ENCODE data around the gene PHLDB2. TPM values are rescaled to one million over a fixed set of nuclear protein-coding genes. Genes with fewer than 3 reads are reported as not detected.

PHLDB2 gene
- total and polyA plus RNA-seq, 9 donors: 52.4 to 83.6 (median 63.8) TPM

GRCh38 chr3:111899966-111900365, 40.9 kb downstream of the PHLDB2 start:
- no CpG with 5 or more reads among the region's 2 CpGs for whole genome bisulfite sequencing (ENCODE audit: insufficient coverage)
- no peak for DNase-seq

GRCh38 chr3:111901637-111902036, 42.6 kb downstream of the PHLDB2 start:
- H3K4me1 ChIP-seq (ENCODE audit: control insufficient read depth, insufficient read depth, low read length): no peaks in the 10 kb centered on the region
- no CpG with 5 or more reads among the region's 2 CpGs for WGBS (ENCODE audit: insufficient coverage)
- DNase-seq: peak; percentile 93
- H3K27ac ChIP-seq (ENCODE audit: low read length): peak overlapping the region; percentile 81
- H3K9me3 ChIP-seq (replicated peaks; ENCODE audit: control insufficient read depth, low read depth, low read length): peaks cover 5% of the 10 kb centered on the region
- no peaks in the 10 kb centered on the region for H3K27me3 ChIP-seq (ENCODE audit: control insufficient read depth, insufficient read depth, low read length)
- H3K36me3 ChIP-seq (ENCODE audit: control insufficient read depth, insufficient read depth, low read length): peaks cover 2% of the 10 kb centered on the region
- H3K4me3 ChIP-seq (ENCODE audit: low read length): no peak overlapping the region

More at GRCh38 chr3:111899966-111900365, 40.9 kb downstream of the PHLDB2 start:
- Histone ChIP-seq H3K4me1 (ENCODE audit: control insufficient read depth, insufficient read depth, low read length) (no peaks in the 10 kb centered on the region), H3K27me3 (ENCODE audit: control insufficient read depth, insufficient read depth, low read length) (no peaks in the 10 kb centered on the region), H3K4me3 (ENCODE audit: low read length) (no peak overlapping the region), H3K27ac (ENCODE audit: low read length) (no peak overlapping the region), H3K9me3 (replicated peaks; ENCODE audit: control insufficient read depth, low read depth, low read length) (peaks cover 5% of the 10 kb centered on the region), H3K36me3 (ENCODE audit: control insufficient read depth, insufficient read depth, low read length) (peaks cover 2% of the 10 kb centered on the region)

DNA sequence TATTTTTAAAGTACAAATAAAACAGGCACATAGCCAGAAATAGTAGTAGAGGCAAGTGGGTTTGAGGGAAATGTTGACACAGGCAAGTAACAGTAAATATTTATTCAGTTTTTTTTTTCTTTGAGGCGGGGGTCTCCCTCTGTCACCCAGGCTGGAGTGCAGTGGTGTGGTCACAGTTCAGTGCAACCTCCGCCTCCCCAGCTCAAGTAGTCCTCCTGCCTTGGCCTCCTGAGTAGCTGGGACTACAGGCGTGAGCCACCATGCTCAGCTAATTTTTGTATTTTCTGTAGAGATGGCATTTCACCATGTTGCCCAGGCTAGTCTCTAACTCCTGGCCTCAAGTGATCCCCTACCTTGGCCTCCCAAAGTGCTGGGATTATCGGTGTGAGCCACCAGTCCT, 43.5 kb downstream of the PHLDB2 start:
- H3K27me3 ChIP-seq (ENCODE audit: control insufficient read depth, insufficient read depth, low read length): no peaks in the 10 kb centered on the region
- no peaks in the 10 kb centered on the region for H3K4me1 ChIP-seq (ENCODE audit: control insufficient read depth, insufficient read depth, low read length)
- no peak overlapping the region for H3K4me3 ChIP-seq (ENCODE audit: low read length)
- DNase-seq: peak; percentile 26
- no peak overlapping the region for H3K27ac ChIP-seq (ENCODE audit: low read length)
- peaks cover 2% of the 10 kb centered on the region for H3K36me3 ChIP-seq (ENCODE audit: control insufficient read depth, insufficient read depth, low read length)
- WGBS (ENCODE audit: insufficient coverage): no CpG with 5 or more reads among the region's 4 CpGs
- peaks cover 5% of the 10 kb centered on the region for H3K9me3 ChIP-seq (replicated peaks; ENCODE audit: control insufficient read depth, low read depth, low read length)

DNA sequence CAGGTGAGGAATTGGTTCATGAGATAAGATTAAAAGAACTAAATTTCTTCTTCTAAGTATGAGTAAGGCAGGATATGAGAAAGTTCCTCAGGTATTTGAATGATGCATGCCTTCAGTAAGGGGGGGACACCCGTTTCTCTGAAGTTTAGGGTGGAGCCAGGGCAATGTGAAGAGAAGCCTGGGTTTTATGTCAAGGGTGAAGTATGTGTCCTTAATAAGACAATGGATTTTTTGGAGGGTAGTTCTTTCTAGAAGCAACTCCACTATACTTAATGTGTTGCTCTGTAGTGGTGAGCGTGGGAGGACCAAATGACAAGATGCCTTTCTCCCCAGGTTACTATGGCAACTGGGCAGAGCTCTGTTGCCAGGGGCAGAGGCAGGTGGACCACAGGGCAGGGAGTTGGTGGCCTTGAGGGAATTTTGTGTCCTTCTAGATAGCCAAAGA, 44.0 kb downstream of the PHLDB2 start:
- Histone ChIP-seq H3K36me3 (ENCODE audit: control insufficient read depth, insufficient read depth, low read length) (peaks cover 5% of the 10 kb centered on the region), H3K27ac (ENCODE audit: low read length) (no peak overlapping the region)
- WGBS (ENCODE audit: insufficient coverage): 80% methylated on average over 1 of the region's 2 CpGs

DNA sequence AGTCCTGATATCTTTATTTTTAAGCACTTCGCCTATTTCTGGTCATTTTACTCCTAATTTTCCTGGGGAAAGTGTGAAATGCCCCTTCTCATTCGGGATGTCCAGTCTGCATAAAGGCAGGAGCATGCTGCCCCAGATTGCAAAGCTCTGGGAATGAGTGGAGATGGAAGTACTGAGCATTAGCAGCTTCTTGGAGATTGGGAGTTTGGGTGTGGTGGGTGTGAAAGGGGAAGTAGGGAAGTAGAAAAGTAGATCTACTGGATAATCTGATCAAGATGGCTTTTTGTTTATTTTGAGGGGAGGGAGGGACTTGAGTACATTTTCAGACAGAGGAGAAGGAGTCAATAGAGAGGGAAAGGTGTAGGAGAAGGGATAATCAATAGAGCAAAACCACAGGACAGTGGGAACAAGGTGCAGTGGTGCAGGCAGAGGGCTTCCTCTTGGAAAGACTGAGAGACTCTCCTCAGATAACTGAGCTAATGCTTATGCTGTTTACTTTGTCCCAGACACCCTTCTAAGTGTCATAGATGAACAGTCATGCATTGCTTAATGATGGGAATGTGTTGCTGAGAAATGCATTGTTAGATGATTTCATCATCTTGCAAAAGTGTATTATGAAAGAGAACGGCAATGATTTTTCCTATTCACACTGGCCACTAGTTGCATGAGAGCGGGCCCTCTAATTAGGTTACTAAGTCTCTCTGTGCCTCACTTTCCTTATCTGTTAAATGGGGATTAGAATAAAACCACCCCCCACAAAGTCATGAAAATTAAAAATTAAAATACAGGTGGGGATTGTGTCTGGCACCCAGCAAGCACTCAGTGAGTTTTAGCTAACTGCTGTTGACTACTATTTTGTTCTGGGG, 45.5 kb downstream of the PHLDB2 start:
- Histone ChIP-seq H3K4me1 (ENCODE audit: control insufficient read depth, insufficient read depth, low read length) (no peaks in the 10 kb centered on the region), H3K36me3 (ENCODE audit: control insufficient read depth, insufficient read depth, low read length) (peaks cover 12% of the 10 kb centered on the region), H3K27ac (ENCODE audit: low read length) (no peak overlapping the region), H3K4me3 (ENCODE audit: low read length) (no peak overlapping the region), H3K9me3 (replicated peaks; ENCODE audit: control insufficient read depth, low read depth, low read length) (no peaks in the 10 kb centered on the region), H3K27me3 (ENCODE audit: control insufficient read depth, insufficient read depth, low read length) (no peaks in the 10 kb centered on the region)
- WGBS (ENCODE audit: insufficient coverage): 86% methylated on average over 1 of the region's 4 CpGs
- no peak for DNase-seq

More for the DNA sequence above, 44.0 kb downstream of the PHLDB2 start:
- no peaks in the 10 kb centered on the region for H3K27me3 ChIP-seq (ENCODE audit: control insufficient read depth, insufficient read depth, low read length)
- DNase-seq: no peak
- peaks cover 5% of the 10 kb centered on the region for H3K9me3 ChIP-seq (replicated peaks; ENCODE audit: control insufficient read depth, low read depth, low read length)
- H3K4me3 ChIP-seq (ENCODE audit: low read length): no peak overlapping the region
- no peaks in the 10 kb centered on the region for H3K4me1 ChIP-seq (ENCODE audit: control insufficient read depth, insufficient read depth, low read length)

DNA sequence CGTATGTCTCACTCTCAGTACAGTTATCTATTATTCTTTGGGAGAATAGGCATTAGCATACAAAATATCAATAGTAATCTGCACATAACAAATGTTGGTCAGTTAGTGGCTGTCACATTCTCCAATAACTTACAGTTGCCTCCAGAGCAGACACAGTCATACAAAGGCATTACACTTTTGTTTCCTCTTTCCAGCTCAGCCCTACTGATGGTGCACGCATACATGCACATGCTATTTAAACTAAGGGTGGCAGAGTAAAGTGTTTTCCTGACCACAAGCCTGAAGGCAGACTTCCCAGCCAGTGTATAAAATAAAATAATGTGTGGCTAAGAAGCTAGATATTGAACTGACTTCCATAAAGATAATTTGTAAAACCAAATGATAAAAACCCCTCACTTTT, 47.6 kb downstream of the PHLDB2 start:
- no CpG with 5 or more reads among the region's 2 CpGs for WGBS (ENCODE audit: insufficient coverage)
- H3K9me3 ChIP-seq (replicated peaks; ENCODE audit: control insufficient read depth, low read depth, low read length): no peaks in the 10 kb centered on the region
- DNase-seq: no peak
- no peak overlapping the region for H3K27ac ChIP-seq (ENCODE audit: low read length)
- H3K27me3 ChIP-seq (ENCODE audit: control insufficient read depth, insufficient read depth, low read length): no peaks in the 10 kb centered on the region
- H3K4me1 ChIP-seq (ENCODE audit: control insufficient read depth, insufficient read depth, low read length): peaks cover 3% of the 10 kb centered on the region
- no peak overlapping the region for H3K4me3 ChIP-seq (ENCODE audit: low read length)
- peaks cover 12% of the 10 kb centered on the region for H3K36me3 ChIP-seq (ENCODE audit: control insufficient read depth, insufficient read depth, low read length)

DNA sequence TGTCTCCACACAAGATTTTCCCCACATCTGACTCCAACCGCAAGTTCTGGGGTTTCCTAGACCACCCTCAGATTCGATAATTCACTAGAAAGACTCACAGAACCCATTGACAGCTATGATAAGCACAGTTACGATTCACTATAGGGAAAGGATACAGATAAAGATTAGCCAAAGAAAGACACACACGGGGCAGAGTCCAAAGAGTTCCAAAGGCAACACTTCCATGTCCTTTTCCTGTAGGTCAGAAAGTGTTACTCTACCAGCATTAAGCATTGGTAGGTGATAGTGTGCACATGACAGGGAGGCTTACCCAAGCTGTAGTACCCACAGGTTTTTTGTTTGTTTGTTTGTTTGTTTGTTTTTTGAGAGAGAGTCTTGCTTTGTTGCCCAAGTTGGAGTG, 48.1 kb downstream of the PHLDB2 start:
- Histone ChIP-seq H3K9me3 (replicated peaks; ENCODE audit: control insufficient read depth, low read depth, low read length) (no peaks in the 10 kb centered on the region), H3K27me3 (ENCODE audit: control insufficient read depth, insufficient read depth, low read length) (no peaks in the 10 kb centered on the region), H3K27ac (ENCODE audit: low read length) (no peak overlapping the region), H3K36me3 (ENCODE audit: control insufficient read depth, insufficient read depth, low read length) (peaks cover 12% of the 10 kb centered on the region), H3K4me3 (ENCODE audit: low read length) (no peak overlapping the region), H3K4me1 (ENCODE audit: control insufficient read depth, insufficient read depth, low read length) (peaks cover 3% of the 10 kb centered on the region)
- DNase-seq: no peak
- WGBS (ENCODE audit: insufficient coverage): no CpG with 5 or more reads among the region's 4 CpGs

- DNase-seq: no peak
- Histone ChIP-seq H3K36me3 (ENCODE audit: control insufficient read depth, insufficient read depth, low read length) (peaks cover 18% of the 10 kb centered on the region), H3K27ac (ENCODE audit: low read length) (no peak overlapping the region), H3K4me3 (ENCODE audit: low read length) (no peak overlapping the region), H3K27me3 (ENCODE audit: control insufficient read depth, insufficient read depth, low read length) (no peaks in the 10 kb centered on the region), H3K9me3 (replicated peaks; ENCODE audit: control insufficient read depth, low read depth, low read length) (no peaks in the 10 kb centered on the region), H3K4me1 (ENCODE audit: control insufficient read depth, insufficient read depth, low read length) (peaks cover 9% of the 10 kb centered on the region)
- WGBS (ENCODE audit: insufficient coverage): no CpG with 5 or more reads among the region's 2 CpGs
Observed at GRCh38 chr3:111910806-111911205, 51.7 kb downstream of the PHLDB2 start.

- no peak for DNase-seq
- Histone ChIP-seq H3K36me3 (ENCODE audit: control insufficient read depth, insufficient read depth, low read length) (peaks cover 18% of the 10 kb centered on the region), H3K9me3 (replicated peaks; ENCODE audit: control insufficient read depth, low read depth, low read length) (no peaks in the 10 kb centered on the region), H3K4me1 (ENCODE audit: control insufficient read depth, insufficient read depth, low read length) (peaks cover 9% of the 10 kb centered on the region), H3K27ac (ENCODE audit: low read length) (no peak overlapping the region), H3K4me3 (ENCODE audit: low read length) (no peak overlapping the region), H3K27me3 (ENCODE audit: control insufficient read depth, insufficient read depth, low read length) (no peaks in the 10 kb centered on the region)
- WGBS (ENCODE audit: insufficient coverage): 41% methylated on average over 3 of the region's 3 CpGs
Observed at GRCh38 chr3:111911446-111911845, 52.4 kb downstream of the PHLDB2 start.

- Histone ChIP-seq H3K27me3 (ENCODE audit: control insufficient read depth, insufficient read depth, low read length) (no peaks in the 10 kb centered on the region), H3K36me3 (ENCODE audit: control insufficient read depth, insufficient read depth, low read length) (peaks cover 16% of the 10 kb centered on the region), H3K9me3 (replicated peaks; ENCODE audit: control insufficient read depth, low read depth, low read length) (no peaks in the 10 kb centered on the region), H3K4me1 (ENCODE audit: control insufficient read depth, insufficient read depth, low read length) (peaks cover 9% of the 10 kb centered on the region), H3K27ac (ENCODE audit: low read length) (no peak overlapping the region), H3K4me3 (ENCODE audit: low read length) (no peak overlapping the region)
- WGBS (ENCODE audit: insufficient coverage): 67% methylated on average over 1 of the region's 8 CpGs
- no peak for DNase-seq
Observed at GRCh38 chr3:111913163-111913763, 54.2 kb downstream of the PHLDB2 start.

Measured in muscle of leg (tissue), 11 donors.